ENCODE data around the gene ZC3HAV1L.

DNA sequence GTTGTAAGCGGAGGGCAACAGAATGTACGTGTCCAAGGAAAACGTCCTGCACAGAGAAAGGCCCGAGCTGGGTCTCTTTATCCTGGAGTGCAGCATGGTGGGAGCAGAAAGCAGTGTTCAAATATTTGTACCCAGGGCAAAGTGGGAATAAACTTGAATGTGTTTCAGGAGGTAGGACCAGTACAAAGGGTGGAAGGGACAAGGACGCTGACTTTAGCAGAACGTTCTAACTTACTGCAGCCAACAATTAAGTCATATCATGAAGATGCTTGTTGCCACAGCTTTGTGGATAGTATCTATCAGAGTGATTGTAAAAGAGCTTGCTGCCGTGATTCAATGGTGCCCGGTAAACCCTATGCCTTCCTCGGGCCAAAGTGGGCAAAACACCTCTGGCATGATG lies 30.5 kb upstream of the ZC3HAV1L start:
- TF ChIP-seq POLR2A (IDR thresholded peaks at IDR 0.05; ENCODE audit: low read depth), result no peak
- TF ChIP-seq, protein P1, sequence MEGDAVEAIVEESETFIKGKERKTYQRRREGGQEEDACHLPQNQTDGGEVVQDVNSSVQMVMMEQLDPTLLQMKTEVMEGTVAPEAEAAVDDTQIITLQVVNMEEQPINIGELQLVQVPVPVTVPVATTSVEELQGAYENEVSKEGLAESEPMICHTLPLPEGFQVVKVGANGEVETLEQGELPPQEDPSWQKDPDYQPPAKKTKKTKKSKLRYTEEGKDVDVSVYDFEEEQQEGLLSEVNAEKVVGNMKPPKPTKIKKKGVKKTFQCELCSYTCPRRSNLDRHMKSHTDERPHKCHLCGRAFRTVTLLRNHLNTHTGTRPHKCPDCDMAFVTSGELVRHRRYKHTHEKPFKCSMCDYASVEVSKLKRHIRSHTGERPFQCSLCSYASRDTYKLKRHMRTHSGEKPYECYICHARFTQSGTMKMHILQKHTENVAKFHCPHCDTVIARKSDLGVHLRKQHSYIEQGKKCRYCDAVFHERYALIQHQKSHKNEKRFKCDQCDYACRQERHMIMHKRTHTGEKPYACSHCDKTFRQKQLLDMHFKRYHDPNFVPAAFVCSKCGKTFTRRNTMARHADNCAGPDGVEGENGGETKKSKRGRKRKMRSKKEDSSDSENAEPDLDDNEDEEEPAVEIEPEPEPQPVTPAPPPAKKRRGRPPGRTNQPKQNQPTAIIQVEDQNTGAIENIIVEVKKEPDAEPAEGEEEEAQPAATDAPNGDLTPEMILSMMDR (IDR thresholded peaks at IDR 0.05), result no peak

All from esophagus muscularis mucosa (tissue), 3 donors.